Hematopoietic multipotent progenitor cell treated with erythropoietin and hydrocortisone succinate and interleukin-3 and kit ligand, for 17 days (in vitro differentiated cells): Measurements from ENCODE around the gene RBM19.
"Not testable (repeated sequence)": the region's sequence is repeated elsewhere in the genome, so short reads cannot be mapped to it uniquely, and the experiment has no call there.

Experiments used
- DNase-seq: peaks from one replicate; pipeline ENCODE4 v3.0.0-alpha.2; 2015; ENCODE audit warnings: low spot score

RBM19 gene

GRCh38 chr12:113905829-113906228 is 60.3 kb downstream of the RBM19 start:
- DNase-seq, result no peak

- no peak for DNase-seq
These were observed 62.7 kb downstream of the RBM19 start for GRCh38 chr12:113903381-113903863.

GRCh38 chr12:113901319-113901718 is 64.8 kb downstream of the RBM19 start:
- not testable (repeated sequence) for DNase-seq

GRCh38 chr12:113900716-113901115 is 65.4 kb downstream of the RBM19 start:
- no peak for DNase-seq

- no peak for DNase-seq
These were observed 66.3 kb downstream of the RBM19 start for GRCh38 chr12:113899561-113900471.

GRCh38 chr12:113899042-113899560 is 67.0 kb downstream of the RBM19 start:
- no peak for DNase-seq

- DNase-seq, result no peak
These were observed 67.7 kb downstream of the RBM19 start for GRCh38 chr12:113898466-113898865.

GRCh38 chr12:113897406-113897805 is 68.7 kb downstream of the RBM19 start:
- DNase-seq, result no peak

GRCh38 chr12:113896841-113897240 is 69.3 kb downstream of the RBM19 start:
- no peak for DNase-seq

GRCh38 chr12:113896194-113896593 is 69.9 kb downstream of the RBM19 start:
- DNase-seq, result no peak

GRCh38 chr12:113895176-113895575 is 70.9 kb downstream of the RBM19 start:
- DNase-seq, result no peak

- no peak for DNase-seq
These were observed 71.4 kb downstream of the RBM19 start for GRCh38 chr12:113894697-113895096.

GRCh38 chr12:113893221-113893620 is 72.9 kb downstream of the RBM19 start:
- no peak for DNase-seq

GRCh38 chr12:113892556-113892955 is 73.6 kb downstream of the RBM19 start:
- DNase-seq, result no peak

- no peak for DNase-seq
These were observed 74.2 kb downstream of the RBM19 start for GRCh38 chr12:113891739-113892520.

- DNase-seq, result no peak
These were observed 74.9 kb downstream of the RBM19 start for GRCh38 chr12:113891167-113891692.

GRCh38 chr12:113889891-113890581 is 76.1 kb downstream of the RBM19 start:
- no peak for DNase-seq

- DNase-seq, result no peak
These were observed 77.0 kb downstream of the RBM19 start for GRCh38 chr12:113889076-113889475.

- DNase-seq, result no peak
These were observed 77.7 kb downstream of the RBM19 start for GRCh38 chr12:113888435-113888834.

- no peak for DNase-seq
These were observed 78.2 kb downstream of the RBM19 start for GRCh38 chr12:113887906-113888305.

- no peak for DNase-seq
These were observed 79.4 kb downstream of the RBM19 start for GRCh38 chr12:113886721-113887120.

- no peak for DNase-seq
These were observed 81.7 kb downstream of the RBM19 start for GRCh38 chr12:113884392-113884791.
